Measurements from ENCODE around the gene XPOT. TPM values are rescaled to one million over a fixed set of nuclear protein-coding genes. Genes with fewer than 3 reads are reported as not detected.

Gene XPOT
- total RNA-seq, 1 experiment from 2014 or later: 140 TPM

DNA sequence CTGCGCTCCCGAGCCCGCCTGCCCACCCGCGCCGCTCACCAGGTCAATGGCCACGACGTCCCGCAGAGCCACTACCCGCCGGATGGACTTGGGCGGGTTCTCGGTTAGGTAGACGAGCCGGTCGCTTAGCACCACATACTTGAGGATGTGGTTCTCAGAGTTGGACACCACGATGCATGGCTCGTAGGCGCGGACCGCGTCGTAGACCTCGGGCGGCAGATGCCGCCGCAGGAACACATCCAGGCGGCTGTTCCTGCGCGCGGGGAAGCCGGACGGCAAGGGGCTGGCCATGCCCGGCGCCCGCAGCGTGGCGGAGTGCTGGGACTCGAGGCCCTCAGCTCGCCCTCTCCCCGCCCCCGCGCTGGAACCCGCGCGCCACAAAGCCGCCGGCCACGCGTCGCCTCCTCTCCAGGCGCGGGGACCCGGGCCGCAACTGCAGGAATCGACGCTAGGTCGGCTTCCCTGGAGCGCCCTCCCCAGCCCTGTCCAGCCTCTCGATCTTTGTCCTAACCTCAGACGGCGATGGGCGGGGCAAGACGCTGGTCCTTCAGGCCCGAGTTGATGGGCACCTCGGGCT is 13.8 kb upstream of the XPOT start, which contains the start of gene C12orf56:
TSS of gene C12orf56 (minus strand) at position 484 of the 577 bp plus-strand sequence. CDS start at position 291, 193 bp downstream.
- Mint-ChIP-seq H3K4me1 (ENCODE audit: low read depth, unreplicated experiment) (peaks cover 18% of the 10 kb centered on the region), H3K27ac (ENCODE audit: unreplicated experiment) (no peak within 1 kb of the TSS)

DNA sequence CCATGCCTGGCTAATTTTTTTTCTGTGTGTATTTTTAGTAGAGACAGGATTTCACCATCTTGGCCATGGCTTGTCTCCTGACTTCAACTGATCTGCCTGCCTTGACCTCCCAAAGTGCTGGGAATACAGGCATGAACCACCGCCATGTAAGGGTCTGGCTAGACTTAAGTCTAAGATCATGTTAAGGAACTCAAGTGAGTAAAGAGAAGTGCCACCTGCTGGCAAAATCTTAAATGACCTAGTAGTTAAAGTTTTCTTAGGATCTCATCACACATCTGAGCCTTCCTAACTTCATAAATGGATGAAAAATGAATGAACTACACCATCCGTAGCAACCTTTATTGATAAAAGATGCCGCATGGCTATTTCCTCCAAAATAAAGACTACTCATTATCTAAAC is 12.0 kb upstream of the XPOT start:
- BruUV-seq (replicated peaks): no TSS peak
- Mint-ChIP-seq H3K9me3 (ENCODE audit: low read depth, unreplicated experiment) (no peaks in the 10 kb centered on the region), H3K36me3 (ENCODE audit: insufficient read depth, unreplicated experiment) (peaks cover 5% of the 10 kb centered on the region), H3K4me1 (ENCODE audit: low read depth, unreplicated experiment) (peaks cover 5% of the 10 kb centered on the region), H3K4me3 (ENCODE audit: low read depth, unreplicated experiment) (no peak overlapping the region), H3K27me3 (ENCODE audit: unreplicated experiment) (no peaks in the 10 kb centered on the region), H3K27ac (ENCODE audit: unreplicated experiment) (no peak overlapping the region)
- intact Hi-C loops (cut with micrococcal nuclease; ENCODE audit: unreplicated experiment): loop anchor here (1.0 kb wide), 2 partner anchors 119 to 566 kb away; no protein-coding TSS in a partner anchor
- DNase-seq: peak; percentile 45
- CTCF ChIA-PET: no interaction called here
- TF ChIP-seq, protein P1, sequence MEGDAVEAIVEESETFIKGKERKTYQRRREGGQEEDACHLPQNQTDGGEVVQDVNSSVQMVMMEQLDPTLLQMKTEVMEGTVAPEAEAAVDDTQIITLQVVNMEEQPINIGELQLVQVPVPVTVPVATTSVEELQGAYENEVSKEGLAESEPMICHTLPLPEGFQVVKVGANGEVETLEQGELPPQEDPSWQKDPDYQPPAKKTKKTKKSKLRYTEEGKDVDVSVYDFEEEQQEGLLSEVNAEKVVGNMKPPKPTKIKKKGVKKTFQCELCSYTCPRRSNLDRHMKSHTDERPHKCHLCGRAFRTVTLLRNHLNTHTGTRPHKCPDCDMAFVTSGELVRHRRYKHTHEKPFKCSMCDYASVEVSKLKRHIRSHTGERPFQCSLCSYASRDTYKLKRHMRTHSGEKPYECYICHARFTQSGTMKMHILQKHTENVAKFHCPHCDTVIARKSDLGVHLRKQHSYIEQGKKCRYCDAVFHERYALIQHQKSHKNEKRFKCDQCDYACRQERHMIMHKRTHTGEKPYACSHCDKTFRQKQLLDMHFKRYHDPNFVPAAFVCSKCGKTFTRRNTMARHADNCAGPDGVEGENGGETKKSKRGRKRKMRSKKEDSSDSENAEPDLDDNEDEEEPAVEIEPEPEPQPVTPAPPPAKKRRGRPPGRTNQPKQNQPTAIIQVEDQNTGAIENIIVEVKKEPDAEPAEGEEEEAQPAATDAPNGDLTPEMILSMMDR (IDR thresholded peaks at IDR 0.05; ENCODE audit: unreplicated experiment): peak; percentile 24

More for the DNA sequence above, 13.8 kb upstream of the XPOT start, which contains the start of gene C12orf56:
- no TSS peak for BruUV-seq (replicated peaks)
- Mint-ChIP-seq H3K4me3 (ENCODE audit: low read depth, unreplicated experiment) (peak within 1 kb of the TSS; percentile 68), H3K27me3 (ENCODE audit: unreplicated experiment) (no peaks in the 10 kb centered on the region), H3K36me3 (ENCODE audit: insufficient read depth, unreplicated experiment) (peaks cover 5% of the 10 kb centered on the region), H3K9me3 (ENCODE audit: low read depth, unreplicated experiment) (no peaks in the 10 kb centered on the region)
- CTCF ChIA-PET: interaction anchor here (0.5 to 0.7 kb wide), 2 partner anchors 43 to 564 kb away, joined by 3 read pairs; no protein-coding TSS in a partner anchor
- TF ChIP-seq, protein P1 (IDR thresholded peaks at IDR 0.05; ENCODE audit: unreplicated experiment): no peak
- intact Hi-C loops (cut with micrococcal nuclease; ENCODE audit: unreplicated experiment): no loop called here
- DNase-seq: peak; percentile 74

DNA sequence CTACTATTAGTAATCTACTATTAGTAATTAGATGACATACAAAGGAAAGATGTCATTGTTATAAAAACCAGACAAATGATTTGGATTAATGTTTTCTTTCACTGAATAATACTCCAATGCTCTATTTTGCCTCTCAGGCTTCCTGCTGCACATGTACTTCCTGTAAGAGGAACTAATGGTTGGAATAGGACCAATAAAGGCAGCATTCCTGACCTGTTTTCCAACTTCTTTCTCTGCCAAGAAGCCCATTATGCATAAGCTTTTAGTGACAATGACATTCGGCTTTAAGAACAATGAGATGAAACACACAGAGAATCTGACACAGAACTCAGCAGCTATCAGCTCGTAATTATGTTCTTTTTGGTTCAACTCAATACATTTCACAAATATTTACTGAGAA is 8.5 kb upstream of the XPOT start:
- TF ChIP-seq, protein P1 (IDR thresholded peaks at IDR 0.05; ENCODE audit: unreplicated experiment): no peak
- CTCF ChIA-PET: no interaction called here
- Mint-ChIP-seq H3K9me3 (ENCODE audit: low read depth, unreplicated experiment) (no peaks in the 10 kb centered on the region), H3K36me3 (ENCODE audit: insufficient read depth, unreplicated experiment) (peaks cover 2% of the 10 kb centered on the region), H3K27me3 (ENCODE audit: unreplicated experiment) (no peaks in the 10 kb centered on the region), H3K27ac (ENCODE audit: unreplicated experiment) (no peak overlapping the region), H3K4me3 (ENCODE audit: low read depth, unreplicated experiment) (no peak overlapping the region), H3K4me1 (ENCODE audit: low read depth, unreplicated experiment) (no peaks in the 10 kb centered on the region)
- no TSS peak for BruUV-seq (replicated peaks)
- DNase-seq: no peak
- intact Hi-C loops (cut with micrococcal nuclease; ENCODE audit: unreplicated experiment): no loop called here

DNA sequence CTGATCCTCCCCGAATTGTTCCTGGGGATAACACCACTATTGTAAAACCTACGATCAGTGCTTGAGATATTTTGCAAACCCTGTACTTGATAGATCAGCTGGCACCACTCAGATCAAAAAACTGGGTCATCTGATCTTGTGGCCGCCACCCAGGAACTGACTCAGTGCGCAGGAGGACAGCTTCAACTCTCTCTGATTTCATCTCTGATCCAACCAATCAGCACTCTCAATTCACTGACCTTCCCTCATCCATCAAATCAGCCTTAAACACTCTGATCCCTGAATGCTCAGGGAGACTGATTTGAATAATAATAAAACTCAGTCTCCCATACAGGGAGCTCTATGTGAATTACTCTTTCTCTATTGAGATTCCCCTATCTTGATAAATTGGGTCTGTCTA is 4.2 kb upstream of the XPOT start:
- Mint-ChIP-seq H3K4me1 (ENCODE audit: low read depth, unreplicated experiment) (no peaks in the 10 kb centered on the region), H3K27me3 (ENCODE audit: unreplicated experiment) (no peaks in the 10 kb centered on the region), H3K27ac (ENCODE audit: unreplicated experiment) (no peak overlapping the region), H3K36me3 (ENCODE audit: insufficient read depth, unreplicated experiment) (peaks cover 12% of the 10 kb centered on the region), H3K4me3 (ENCODE audit: low read depth, unreplicated experiment) (no peak overlapping the region), H3K9me3 (ENCODE audit: low read depth, unreplicated experiment) (no peaks in the 10 kb centered on the region)
- DNase-seq: no peak
- TF ChIP-seq, protein P1 (IDR thresholded peaks at IDR 0.05; ENCODE audit: unreplicated experiment): no peak
- intact Hi-C loops (cut with micrococcal nuclease; ENCODE audit: unreplicated experiment): no loop called here
- CTCF ChIA-PET: no interaction called here
- BruUV-seq (replicated peaks): no TSS peak

Measured in Calu3 (cell line).